A549 (cell line): Measurements from ENCODE around the gene GMPR. TPM values are rescaled to one million over a fixed set of nuclear protein-coding genes. Genes with fewer than 3 reads are reported as not detected.
A peak's percentile ranks its signal among the peaks of the same experiment; 100 is the strongest.

ENCODE experiments used
- ATAC-seq, 2 experiments: fragments of 200-7000 bp in 1 of 2; fragments of >200 bp in 1 of 2; cut with Nextera tagmentation in 1 of 2; cut with Tn5 transposase in 1 of 2; 3 replicates each; pipeline versions ENCODE4 v1.8.0 to v1.9.1; 2018 to 2020; ENCODE audit warnings: mild to moderate bottlenecking in 1 of 2, moderate library complexity in 1 of 2
- CTCF ChIA-PET: fragments of 300-600 bp; sonication (Branson Sonifier 250); formaldehyde crosslinking; extraction: SDS; loops from one replicate; lab custom pipeline; 2021; ENCODE audit warnings: antibody characterized with exemption, inconsistent platforms; lab: Yijun Ruan, JAX
- POLR2A ChIA-PET: fragments of 350-600 bp; formaldehyde crosslinking; extraction: SDS; loops from one replicate; lab custom pipeline; 2021; ENCODE audit warnings: antibody characterized with exemption, inconsistent platforms; lab: Yijun Ruan, JAX
- DNase-seq, 2 experiments: peaks; one replicate each; pipeline versions ENCODE4 v3.0.0 to v3.0.0-alpha.2; 2011 to 2016; ENCODE audit warnings: low read depth in 1 of 2, low spot score in 1 of 2
- FAIRE-seq: peaks from 2 replicates; lab custom pipeline; 2011; peaks lifted over from hg19 to GRCh38; lab: Jason Lieb, UNC
- H3K27ac ChIP-seq, 2 experiments: fragments of >200 bp; sonication (Bioruptor Twin); formaldehyde crosslinking; 3 replicates each; pipeline ENCODE4 v1.5.1; 2016 to 2017
- H3K4me1 ChIP-seq: fragments of >200 bp; sonication (Bioruptor Twin); formaldehyde crosslinking; 3 replicates; pipeline ENCODE4 v1.6.1; 2016
- H3K4me2 ChIP-seq: fragments of >200 bp; sonication (Bioruptor Twin); formaldehyde crosslinking; 3 replicates; pipeline ENCODE4 v1.6.1; 2016
- H3K4me3 ChIP-seq: fragments of >200 bp; sonication (Bioruptor Twin); formaldehyde crosslinking; 3 replicates; pipeline ENCODE4 v1.5.1; 2016
- H3K9me3 ChIP-seq: fragments of >200 bp; sonication (Bioruptor Twin); formaldehyde crosslinking; 3 replicates; pipeline ENCODE4 v1.6.1; 2016
- ATOH8 ChIP-seq: fragments of 250-450 bp; sonication (Bioruptor Pico); IDR thresholded peaks from 2 replicates; pipeline ENCODE4 v1.5.0; 2020; ENCODE audit warnings: low read depth, mild to moderate bottlenecking, moderate library complexity
- BHLHE40 ChIP-seq: IDR thresholded peaks from 2 replicates; pipeline ENCODE4 v1.6.1; 2012; ENCODE audit warnings: low read depth, low read length, inconsistent platforms
- CBX2 ChIP-seq: fragments of 200-600 bp; sonication (generic); IDR thresholded peaks from 2 replicates; pipeline ENCODE4 v1.6.1; 2016; ENCODE audit warnings: low read depth, mild to moderate bottlenecking, borderline replicate concordance
- CHD2 ChIP-seq: fragments of 150-350 bp; IDR thresholded peaks from 2 replicates; pipeline ENCODE4 v1.6.1; 2014; ENCODE audit warnings: low read length; ENCODE audit not compliant: partially characterized antibody
- CTCF ChIP-seq: fragments of >200 bp; sonication (Bioruptor Twin); formaldehyde crosslinking; IDR thresholded peaks from 3 replicates; pipeline ENCODE4 v1.5.1; 2016
- ELK1 ChIP-seq: fragments of 150-350 bp; IDR thresholded peaks from 2 replicates; pipeline ENCODE4 v1.6.1; 2014; ENCODE audit warnings: low read depth, mild to moderate bottlenecking, low read length
- EP300 ChIP-seq, 2 experiments: fragments of >200 bp; sonication (Bioruptor Twin); formaldehyde crosslinking; IDR thresholded peaks; 2 replicates in 1 of 2; 3 replicates in 1 of 2; pipeline ENCODE4 v1.6.1; 2016 to 2017
- ESRRA ChIP-seq: fragments of 150-350 bp; IDR thresholded peaks from 2 replicates; pipeline ENCODE4 v1.6.1; 2014; ENCODE audit warnings: mild to moderate bottlenecking, low read length, borderline replicate concordance
- HDAC2 ChIP-seq: fragments of 200-600 bp; sonication (generic); IDR thresholded peaks from 2 replicates; pipeline ENCODE4 v1.6.1; 2016
- HEYL ChIP-seq: fragments of 250-450 bp; sonication (Bioruptor Pico); IDR thresholded peaks from 2 replicates; pipeline ENCODE4 v1.8.0; 2021; ENCODE audit warnings: mild to moderate bottlenecking, moderate library complexity
- HOXB5 ChIP-seq: fragments of 250-450 bp; sonication (Bioruptor Pico); IDR thresholded peaks from 2 replicates; pipeline ENCODE4 v1.5.0; 2020; ENCODE audit warnings: mild to moderate bottlenecking, moderate library complexity
- JUN ChIP-seq, 2 experiments: fragments of >200 bp; sonication (Bioruptor Twin); formaldehyde crosslinking; IDR thresholded peaks; 2 replicates in 1 of 2; 3 replicates in 1 of 2; pipeline ENCODE4 v1.6.1; 2016 to 2017
- KDM1A ChIP-seq: fragments of 200-600 bp; sonication (generic); IDR thresholded peaks from 2 replicates; pipeline ENCODE4 v1.6.1; 2016; ENCODE audit warnings: low read depth, mild to moderate bottlenecking
- MAFK ChIP-seq: fragments of 450-650 bp; IDR thresholded peaks from 2 replicates; pipeline ENCODE4 v1.6.1; 2014; ENCODE audit not compliant: partially characterized antibody
- PHF8 ChIP-seq: fragments of 200-600 bp; sonication (generic); IDR thresholded peaks from 2 replicates; pipeline ENCODE4 v1.6.1; 2016; ENCODE audit warnings: low read depth, mild to moderate bottlenecking, antibody characterized with exemption, moderate library complexity, borderline replicate concordance
- POLR2AphosphoS2 ChIP-seq: conservative IDR thresholded peaks from 2 replicates; pipeline ENCODE4 v1.6.1; 2012; ENCODE audit warnings: low read length, improper control_type of control experiment, inconsistent platforms
- TFCP2L1 ChIP-seq: fragments of 250-450 bp; sonication (Bioruptor Pico); IDR thresholded peaks from 2 replicates; pipeline ENCODE4 v1.5.0; 2021; ENCODE audit warnings: mild to moderate bottlenecking
- ZNF302 ChIP-seq: fragments of 250-450 bp; sonication (Bioruptor Pico); IDR thresholded peaks from 2 replicates; pipeline ENCODE4 v1.9.0; 2021; ENCODE audit warnings: inconsistent platforms, mild to moderate bottlenecking, moderate library complexity
- ZSCAN20 ChIP-seq: fragments of 250-450 bp; sonication (Bioruptor Pico); IDR thresholded peaks from 2 replicates; pipeline ENCODE4 v1.8.0; 2022; ENCODE audit warnings: mild to moderate bottlenecking, moderate library complexity
- WGBS: methylation state at CpG from one replicate; pipeline ENCODE4 v1.1.6; 2017; ENCODE audit errors: missing lambda C conversion rate; 5-methylcytosine and 5-hydroxymethylcytosine counted together
- polyA plus RNA-seq, 4 experiments: library from polyadenylated mRNA; depleted of rRNA in 3 of 4; stranded (reverse); fragments of >200 nt; fragmentation: RNase III in 1 of 4; extraction: RNeasy Plus Mini Kit Qiagen cat#74134 plus additional on column Dnase treatment in 1 of 4; gene quantifications; 2 replicates in 3 of 4; 3 replicates in 1 of 4; pipeline ENCODE4 v1.2.3, GENCODE V29; 2011 to 2017

The GMPR gene
- polyA plus RNA-seq, 2 of the 4 experiments (the other 2 are of a cell fraction): 0.23 to 0.34 TPM

- ChIA-PET CTCF (no interaction called here), POLR2A (no interaction called here)
- WGBS: 93% methylated on average over 5 of the region's 9 CpGs
These were observed 40.4 kb downstream of the GMPR start for GRCh38 chr6:16278750-16279149.

GRCh38 chr6:16279243-16279642 lies 40.9 kb downstream of the GMPR start:
- Histone ChIP-seq H3K9me3 (no peaks in the 10 kb centered on the region), H3K4me2 (no peak overlapping the region), H3K27ac (no peak overlapping the region), H3K4me1 (peaks cover 17% of the 10 kb centered on the region), H3K4me3 (no peak overlapping the region)
- POLR2A ChIA-PET: no interaction called here
- CTCF ChIA-PET: no interaction called here
- ATAC-seq (no peak), DNase-seq (no peak), FAIRE-seq (no peak)
- TF ChIP-seq ZSCAN20 (CRISPR knock-in tag) (no peak), EP300 (IDR thresholded peaks at IDR 0.05) (no peak), ELK1 (no peak), HDAC2 (no peak), ESRRA (no peak), CBX2 (no peak), HOXB5 (CRISPR knock-in tag) (no peak)
- WGBS: 79% methylated on average over 5 of the region's 5 CpGs

More at GRCh38 chr6:16278750-16279149, 40.4 kb downstream of the GMPR start:
- H3K9me3 ChIP-seq: no peaks in the 10 kb centered on the region
- DNase-seq (no peak), ATAC-seq (no peak)
- H3K4me3 ChIP-seq: no peak overlapping the region
- peak overlapping the region in 1 of 2 experiments; percentile 59; a peak in 1 of 6 replicates for H3K27ac ChIP-seq
- TF ChIP-seq JUN (IDR thresholded peaks at IDR 0.05) (no peak), TFCP2L1 (CRISPR knock-in tag) (no peak), ELK1 (no peak), PHF8 (no peak), CHD2 (no peak)
- TF ChIP-seq, all 56 proteins: peak for 0
- H3K4me1 ChIP-seq: peaks cover 17% of the 10 kb centered on the region
- no peak overlapping the region for H3K4me2 ChIP-seq
- FAIRE-seq: no peak

GRCh38 chr6:16282370-16282769 lies 44.0 kb downstream of the GMPR start:
- Histone ChIP-seq H3K4me3 (no peak overlapping the region), H3K4me2 (no peak overlapping the region), H3K4me1 (peaks cover 12% of the 10 kb centered on the region), H3K9me3 (no peaks in the 10 kb centered on the region), H3K27ac (no peak overlapping the region)
- FAIRE-seq (no peak), ATAC-seq (no peak), DNase-seq (no peak)
- TF ChIP-seq MAFK (no peak), POLR2AphosphoS2 (no peak), CBX2 (no peak), HEYL (CRISPR knock-in tag) (no peak), KDM1A (no peak), ZNF302 (CRISPR knock-in tag) (no peak), CTCF (no peak), BHLHE40 (no peak), ATOH8 (CRISPR knock-in tag) (no peak)
- ChIA-PET CTCF (no interaction called here), POLR2A (no interaction called here)
- WGBS: 81% methylated on average over 4 of the region's 4 CpGs
